Vagina (tissue), 2 donors: ENCODE results near the gene NEIL1.

Experiments used
- POLR2A ChIP-seq, 2 donors: fragments of 450-650 bp; IDR thresholded peaks; one replicate each; pipeline ENCODE4 v1.6.1; 2017; ENCODE audit warnings: antibody characterized with exemption in 2 of 2, mild to moderate bottlenecking in 2 of 2, moderate library complexity in 2 of 2
- TF ChIP-seq, protein P1 (sequence below), 3 experiments: fragments of 450-650 bp in 2 of 3; fragments of 200-600 bp in 1 of 3; sonication (generic) in 1 of 3; IDR thresholded peaks; one replicate each; pipeline ENCODE4 v1.5.1; 2017 to 2019; ENCODE audit warnings: antibody characterized with exemption in 3 of 3, mild to moderate bottlenecking in 2 of 3, moderate library complexity in 2 of 3

DNA sequence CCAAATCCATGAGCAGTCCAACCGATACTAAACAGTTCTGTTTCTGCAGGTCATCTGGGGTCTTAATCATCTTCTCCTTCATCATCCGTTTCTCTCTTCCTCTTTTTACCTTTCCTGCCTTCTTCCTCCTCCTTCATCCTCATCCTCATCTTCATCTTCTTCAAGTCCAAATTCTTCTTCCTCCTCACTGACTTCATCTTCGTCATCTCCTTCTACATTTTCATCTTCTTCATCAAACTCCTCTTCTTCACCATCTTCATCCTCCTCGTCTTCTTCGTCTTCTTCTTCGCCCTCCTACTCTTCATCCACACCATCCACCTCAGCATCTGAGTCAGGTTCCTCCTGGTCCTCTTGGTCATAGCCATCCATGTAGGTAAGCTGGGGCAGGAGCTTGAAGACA is 25.1 kb upstream of the NEIL1 start:
- TF ChIP-seq, protein P1, sequence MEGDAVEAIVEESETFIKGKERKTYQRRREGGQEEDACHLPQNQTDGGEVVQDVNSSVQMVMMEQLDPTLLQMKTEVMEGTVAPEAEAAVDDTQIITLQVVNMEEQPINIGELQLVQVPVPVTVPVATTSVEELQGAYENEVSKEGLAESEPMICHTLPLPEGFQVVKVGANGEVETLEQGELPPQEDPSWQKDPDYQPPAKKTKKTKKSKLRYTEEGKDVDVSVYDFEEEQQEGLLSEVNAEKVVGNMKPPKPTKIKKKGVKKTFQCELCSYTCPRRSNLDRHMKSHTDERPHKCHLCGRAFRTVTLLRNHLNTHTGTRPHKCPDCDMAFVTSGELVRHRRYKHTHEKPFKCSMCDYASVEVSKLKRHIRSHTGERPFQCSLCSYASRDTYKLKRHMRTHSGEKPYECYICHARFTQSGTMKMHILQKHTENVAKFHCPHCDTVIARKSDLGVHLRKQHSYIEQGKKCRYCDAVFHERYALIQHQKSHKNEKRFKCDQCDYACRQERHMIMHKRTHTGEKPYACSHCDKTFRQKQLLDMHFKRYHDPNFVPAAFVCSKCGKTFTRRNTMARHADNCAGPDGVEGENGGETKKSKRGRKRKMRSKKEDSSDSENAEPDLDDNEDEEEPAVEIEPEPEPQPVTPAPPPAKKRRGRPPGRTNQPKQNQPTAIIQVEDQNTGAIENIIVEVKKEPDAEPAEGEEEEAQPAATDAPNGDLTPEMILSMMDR (IDR thresholded peaks at IDR 0.05) = no peak
- TF ChIP-seq POLR2A (IDR thresholded peaks at IDR 0.05) = no peak
